Mucosa of stomach (tissue), 1 donor: Measurements from ENCODE around the gene FZD2.

ENCODE experiments used
- H3K27me3 ChIP-seq: one replicate; pipeline ENCODE4 v1.7.0; 2013; ENCODE audit warnings: mild to moderate bottlenecking, low read length; ENCODE audit not compliant: control insufficient read depth, insufficient read depth
- H3K36me3 ChIP-seq: one replicate; pipeline ENCODE4 v1.7.0; 2013; ENCODE audit warnings: low read length; ENCODE audit not compliant: control insufficient read depth, insufficient read depth
- H3K4me1 ChIP-seq: one replicate; pipeline ENCODE4 v1.7.0; 2013; ENCODE audit warnings: mild to moderate bottlenecking, low read length; ENCODE audit not compliant: control insufficient read depth, insufficient read depth
- H3K4me3 ChIP-seq: one replicate; pipeline ENCODE4 v1.7.0; 2013; ENCODE audit warnings: low read length
- H3K9ac ChIP-seq: one replicate; pipeline ENCODE4 v1.7.0; 2013; ENCODE audit warnings: mild to moderate bottlenecking, low read length, moderate library complexity
- H3K9me3 ChIP-seq: one replicate; pipeline ENCODE4 v1.7.0; 2013; ENCODE audit warnings: mild to moderate bottlenecking, low read length, moderate library complexity; ENCODE audit not compliant: control insufficient read depth
- donor health status: Pancreatic carcinoma.

Gene FZD2

GRCh38 chr17:44591206-44591605, 33.9 kb downstream of the FZD2 start:
- H3K36me3 ChIP-seq, result no peaks in the 10 kb centered on the region
- no peak overlapping the region for H3K9ac ChIP-seq
- no peaks in the 10 kb centered on the region for H3K27me3 ChIP-seq
- H3K9me3 ChIP-seq, result no peaks in the 10 kb centered on the region
- no peak overlapping the region for H3K4me3 ChIP-seq
- peaks cover 6% of the 10 kb centered on the region for H3K4me1 ChIP-seq

GRCh38 chr17:44593156-44593555, 35.9 kb downstream of the FZD2 start:
- Histone ChIP-seq H3K4me3 (no peak overlapping the region), H3K36me3 (no peaks in the 10 kb centered on the region), H3K27me3 (no peaks in the 10 kb centered on the region), H3K9ac (no peak overlapping the region), H3K9me3 (no peaks in the 10 kb centered on the region), H3K4me1 (no peaks in the 10 kb centered on the region)

GRCh38 chr17:44595216-44595775, 38.0 kb downstream of the FZD2 start:
- Histone ChIP-seq H3K4me1 (no peaks in the 10 kb centered on the region), H3K36me3 (no peaks in the 10 kb centered on the region), H3K9me3 (no peaks in the 10 kb centered on the region), H3K9ac (no peak overlapping the region), H3K27me3 (peaks cover 4% of the 10 kb centered on the region), H3K4me3 (no peak overlapping the region)

GRCh38 chr17:44598329-44598728, 41.0 kb downstream of the FZD2 start:
- no peak overlapping the region for H3K4me3 ChIP-seq
- no peaks in the 10 kb centered on the region for H3K4me1 ChIP-seq
- H3K36me3 ChIP-seq, result no peaks in the 10 kb centered on the region
- H3K27me3 ChIP-seq, result peaks cover 4% of the 10 kb centered on the region
- no peaks in the 10 kb centered on the region for H3K9me3 ChIP-seq
- H3K9ac ChIP-seq, result no peak overlapping the region

GRCh38 chr17:44598932-44599297, 41.6 kb downstream of the FZD2 start:
- H3K27me3 ChIP-seq, result peaks cover 4% of the 10 kb centered on the region
- H3K4me1 ChIP-seq, result no peaks in the 10 kb centered on the region
- no peak overlapping the region for H3K4me3 ChIP-seq

GRCh38 chr17:44599298-44600175, 42.3 kb downstream of the FZD2 start:
- H3K36me3 ChIP-seq, result no peaks in the 10 kb centered on the region
- no peak overlapping the region for H3K4me3 ChIP-seq
- H3K27me3 ChIP-seq, result peaks cover 4% of the 10 kb centered on the region
- no peaks in the 10 kb centered on the region for H3K4me1 ChIP-seq
- no peaks in the 10 kb centered on the region for H3K9me3 ChIP-seq
- no peak overlapping the region for H3K9ac ChIP-seq

More at GRCh38 chr17:44598932-44599297, 41.6 kb downstream of the FZD2 start:
- Histone ChIP-seq H3K9me3 (no peaks in the 10 kb centered on the region), H3K9ac (no peak overlapping the region), H3K36me3 (no peaks in the 10 kb centered on the region)

GRCh38 chr17:44601539-44601938, 44.3 kb downstream of the FZD2 start:
- Histone ChIP-seq H3K27me3 (peaks cover 4% of the 10 kb centered on the region), H3K4me1 (no peaks in the 10 kb centered on the region), H3K9me3 (no peaks in the 10 kb centered on the region), H3K36me3 (no peaks in the 10 kb centered on the region), H3K4me3 (no peak overlapping the region), H3K9ac (no peak overlapping the region)

GRCh38 chr17:44601973-44602372, 44.7 kb downstream of the FZD2 start:
- Histone ChIP-seq H3K4me1 (no peaks in the 10 kb centered on the region), H3K4me3 (no peak overlapping the region), H3K9me3 (no peaks in the 10 kb centered on the region), H3K27me3 (peaks cover 4% of the 10 kb centered on the region), H3K9ac (no peak overlapping the region), H3K36me3 (no peaks in the 10 kb centered on the region)

GRCh38 chr17:44602390-44602789, 45.1 kb downstream of the FZD2 start:
- Histone ChIP-seq H3K4me1 (no peaks in the 10 kb centered on the region), H3K4me3 (no peak overlapping the region), H3K27me3 (peaks cover 4% of the 10 kb centered on the region), H3K9ac (no peak overlapping the region), H3K9me3 (no peaks in the 10 kb centered on the region), H3K36me3 (no peaks in the 10 kb centered on the region)

GRCh38 chr17:44602970-44603369, 45.7 kb downstream of the FZD2 start:
- no peak overlapping the region for H3K9ac ChIP-seq
- H3K36me3 ChIP-seq, result no peaks in the 10 kb centered on the region
- no peaks in the 10 kb centered on the region for H3K4me1 ChIP-seq
- H3K27me3 ChIP-seq, result peaks cover 4% of the 10 kb centered on the region
- H3K9me3 ChIP-seq, result no peaks in the 10 kb centered on the region
- no peak overlapping the region for H3K4me3 ChIP-seq

GRCh38 chr17:44604116-44604761, 47.0 kb downstream of the FZD2 start:
- H3K9me3 ChIP-seq, result no peaks in the 10 kb centered on the region
- H3K4me1 ChIP-seq, result peaks cover 6% of the 10 kb centered on the region
- H3K4me3 ChIP-seq, result no peak overlapping the region
- peaks cover 4% of the 10 kb centered on the region for H3K27me3 ChIP-seq
- no peaks in the 10 kb centered on the region for H3K36me3 ChIP-seq
- H3K9ac ChIP-seq, result no peak overlapping the region

- no peaks in the 10 kb centered on the region for H3K9me3 ChIP-seq
- H3K4me1 ChIP-seq, result peaks cover 6% of the 10 kb centered on the region
- H3K36me3 ChIP-seq, result no peaks in the 10 kb centered on the region
- H3K4me3 ChIP-seq, result no peak overlapping the region
- H3K27me3 ChIP-seq, result peaks cover 2% of the 10 kb centered on the region
- H3K9ac ChIP-seq, result no peak overlapping the region
Measured at GRCh38 chr17:44604768-44605485, 47.6 kb downstream of the FZD2 start.
